Kidney epithelial cell (primary cell): ENCODE results near the gene PTPN18. TPM values are rescaled to one million over a fixed set of nuclear protein-coding genes. Genes with fewer than 3 reads are reported as not detected.

ENCODE experiments used
- DNase-seq: peaks from one replicate; pipeline ENCODE4 v3.0.0-alpha.2; 2010; ENCODE audit warnings: low read depth
- H3K27me3 ChIP-seq: 2 replicates; pipeline ENCODE4 v1.6.0; 2011; ENCODE audit warnings: low read length; ENCODE audit not compliant: control insufficient read depth, insufficient read depth
- H3K36me3 ChIP-seq: 2 replicates; pipeline ENCODE4 v1.5.1; 2011; ENCODE audit warnings: low read length; ENCODE audit not compliant: control insufficient read depth, insufficient read depth
- H3K4me3 ChIP-seq: 2 replicates; pipeline ENCODE4 v1.5.1; 2011; ENCODE audit warnings: low read depth, mild to moderate bottlenecking, control low read depth, low read length
- CTCF ChIP-seq: IDR thresholded peaks from 2 replicates; pipeline ENCODE4 v1.5.1; 2011; ENCODE audit warnings: mild to moderate bottlenecking, moderate library complexity, low read length, control low read depth, inconsistent platforms; ENCODE audit not compliant: insufficient read depth, poor library complexity, severe bottlenecking
- total RNA-seq: library from RNA; depleted of rRNA; stranded (reverse); fragments of >200 nt; gene quantifications from 2 replicates; pipeline ENCODE4 v1.2.3, GENCODE V29; 2015

The PTPN18 gene
- total RNA-seq, 1 donor from 2014 or later, result 15.9 TPM

GRCh38 chr2:130337735-130338325, 18.0 kb upstream of the PTPN18 start:
- no peaks in the 10 kb centered on the region for H3K36me3 ChIP-seq
- H3K4me3 ChIP-seq, result no peak overlapping the region
- no peaks in the 10 kb centered on the region for H3K27me3 ChIP-seq
- no peak for TF ChIP-seq CTCF
- DNase-seq, result peak; percentile 56

- no peaks in the 10 kb centered on the region for H3K27me3 ChIP-seq
- DNase-seq, result no peak
- no peaks in the 10 kb centered on the region for H3K36me3 ChIP-seq
- H3K4me3 ChIP-seq, result no peak overlapping the region
- no peak for TF ChIP-seq CTCF
Measured at GRCh38 chr2:130338793-130339345, 17.0 kb upstream of the PTPN18 start.

- Histone ChIP-seq H3K4me3 (no peak overlapping the region), H3K36me3 (no peaks in the 10 kb centered on the region), H3K27me3 (no peaks in the 10 kb centered on the region)
- DNase-seq, result no peak
- TF ChIP-seq CTCF, result no peak
Measured at GRCh38 chr2:130339885-130340745, 15.7 kb upstream of the PTPN18 start.

GRCh38 chr2:130341562-130342019, 14.3 kb upstream of the PTPN18 start:
- Histone ChIP-seq H3K27me3 (no peaks in the 10 kb centered on the region), H3K4me3 (peak overlapping the region; percentile 73), H3K36me3 (peaks cover 1% of the 10 kb centered on the region)
- no peak for TF ChIP-seq CTCF
- no peak for DNase-seq

GRCh38 chr2:130342020-130342532, 13.8 kb upstream of the PTPN18 start:
- Histone ChIP-seq H3K36me3 (peaks cover 1% of the 10 kb centered on the region), H3K27me3 (no peaks in the 10 kb centered on the region), H3K4me3 (peak overlapping the region; percentile 73)
- no peak for TF ChIP-seq CTCF
- DNase-seq, result peak; percentile 85
